Ishikawa (cell line): ENCODE results near the gene OR7D2.
A peak's percentile ranks its signal among the peaks of the same experiment; 100 is the strongest.

Source experiments
- CEBPB ChIP-seq: IDR thresholded peaks from 2 replicates; pipeline ENCODE4 v1.6.1; 2012
- CREB1 ChIP-seq: IDR thresholded peaks from 2 replicates; pipeline ENCODE4 v1.6.1; 2012; ENCODE audit warnings: low read depth
- EGR1 ChIP-seq: IDR thresholded peaks from 2 replicates; pipeline ENCODE4 v1.6.1; 2012
- EP300 ChIP-seq: IDR thresholded peaks from 2 replicates; pipeline ENCODE4 v1.6.1; 2012; ENCODE audit warnings: borderline replicate concordance
- FOXM1 ChIP-seq: IDR thresholded peaks from 2 replicates; pipeline ENCODE4 v1.6.1; 2012; ENCODE audit warnings: low read depth, borderline replicate concordance
- MAX ChIP-seq: IDR thresholded peaks from 2 replicates; pipeline ENCODE4 v1.6.1; 2012
- NFIC ChIP-seq: IDR thresholded peaks from 2 replicates; pipeline ENCODE4 v1.6.1; 2012
- RAD21 ChIP-seq: IDR thresholded peaks from 2 replicates; pipeline ENCODE4 v1.6.1; 2012; ENCODE audit warnings: low read depth
- REST ChIP-seq: IDR thresholded peaks from 2 replicates; pipeline ENCODE4 v1.6.1; 2012; ENCODE audit warnings: low read depth, mild to moderate bottlenecking
- TAF1 ChIP-seq: IDR thresholded peaks from 2 replicates; pipeline ENCODE4 v1.6.1; 2012; ENCODE audit warnings: low read depth, mild to moderate bottlenecking
- TCF12 ChIP-seq: IDR thresholded peaks from 2 replicates; pipeline ENCODE4 v1.6.1; 2012; ENCODE audit warnings: low read depth
- TEAD4 ChIP-seq: IDR thresholded peaks from 2 replicates; pipeline ENCODE4 v1.6.1; 2012
- USF1 ChIP-seq: IDR thresholded peaks from 2 replicates; pipeline ENCODE4 v1.6.1; 2012
- YY1 ChIP-seq: IDR thresholded peaks from 2 replicates; pipeline ENCODE4 v1.6.1; 2012; ENCODE audit warnings: low read depth
- ZBTB7A ChIP-seq: IDR thresholded peaks from 2 replicates; pipeline ENCODE4 v1.6.1; 2012; ENCODE audit warnings: low read depth

OR7D2 gene

GRCh38 chr19:9178901-9179300 is at the start of gene OR7D2:
OR7D2 (plus strand) TSS chr19:9178979; CDS start chr19:9185782, 6,803 bp downstream.
- TF ChIP-seq USF1 = no peak
- no peak for TF ChIP-seq TCF12
- no peak for TF ChIP-seq TAF1
- no peak for TF ChIP-seq REST
- no peak for TF ChIP-seq YY1
- no peak for TF ChIP-seq ZBTB7A
- TF ChIP-seq FOXM1 = no peak
- TF ChIP-seq EGR1 = no peak
- no peak for TF ChIP-seq EP300
- TF ChIP-seq RAD21 = no peak
- no peak for TF ChIP-seq MAX
- TF ChIP-seq CEBPB = no peak
- no peak for TF ChIP-seq TEAD4
- no peak for TF ChIP-seq NFIC
- no peak for TF ChIP-seq CREB1

GRCh38 chr19:9130965-9131364 is 47.8 kb upstream of the OR7D2 start:
- no peak for TF ChIP-seq CREB1
- no peak for TF ChIP-seq MAX
- no peak for TF ChIP-seq TEAD4
- TF ChIP-seq NFIC = no peak

- TF ChIP-seq NFIC = no peak
- TF ChIP-seq EGR1 = no peak
- no peak for TF ChIP-seq USF1
These were observed 46.4 kb upstream of the OR7D2 start for GRCh38 chr19:9132422-9132821.

- TF ChIP-seq USF1 (peak; percentile 44; the same call in 1 of the 2 replicates), CEBPB (no peak)
These were observed 39.1 kb upstream of the OR7D2 start for GRCh38 chr19:9139609-9140158.

GRCh38 chr19:9140159-9140874 is 38.5 kb upstream of the OR7D2 start, which contains the start of gene ZNF317:
ZNF317 (plus strand) TSS chr19:9140397; CDS start chr19:9156017, 15,620 bp downstream.
- peak; percentile 35; the same call in 1 of the 2 replicates for TF ChIP-seq EGR1
- 0 out of 2 replicates have a peak, but pooled peaks have one; percentile 21 for TF ChIP-seq TEAD4
- peak; percentile 70 for TF ChIP-seq USF1
- no peak for TF ChIP-seq CEBPB
- no peak for TF ChIP-seq NFIC
- TF ChIP-seq REST = 0 out of 2 replicates have a peak, but pooled peaks have one; percentile 16
- no peak for TF ChIP-seq ZBTB7A
- peak; percentile 73 for TF ChIP-seq TCF12
- TF ChIP-seq YY1 = peak; percentile 94
- TF ChIP-seq MAX = peak; percentile 82
- TF ChIP-seq TAF1 = peak; percentile 92
- TF ChIP-seq CREB1 = peak; percentile 71
